SK-N-SH (cell line): ENCODE results near the gene OBP2A. TPM values are rescaled to one million over a fixed set of nuclear protein-coding genes. Genes with fewer than 3 reads are reported as not detected.

Source experiments
- CTCF ChIA-PET: fragments of 300-600, 350-600 bp; formaldehyde crosslinking; extraction: SDS; loops from one replicate; lab custom pipeline; 2021; lab: Yijun Ruan, JAX
- POLR2A ChIA-PET: fragments of 350-600 bp; sonication (Branson Sonifier 250); formaldehyde crosslinking; extraction: SDS; loops from one replicate; lab custom pipeline; 2020; ENCODE audit warnings: antibody characterized with exemption, inconsistent platforms; lab: Yijun Ruan, JAX
- DNase-seq: peaks from one replicate; pipeline ENCODE4 v3.0.0; 2012
- H2AFZ ChIP-seq: fragments of 200-600 bp; sonication (generic); 2 replicates; pipeline ENCODE4 v1.8.1; 2016; ENCODE audit warnings: antibody characterized with exemption, mild to moderate bottlenecking, low read depth
- H3F3A ChIP-seq: fragments of 200-600 bp; sonication (generic); replicated peaks from 2 replicates; pipeline ENCODE3; 2016; ENCODE audit warnings: antibody characterized with exemption, mild to moderate bottlenecking; ENCODE audit not compliant: insufficient read depth
- H3K27ac ChIP-seq, 2 experiments: fragments of 200-500 bp in 1 of 2; fragments of 200-600 bp in 1 of 2; sonication (Bioruptor generic) in 1 of 2; sonication (generic), shearing (Covaris generic) in 1 of 2; 2 replicates each; pipeline versions ENCODE4 v1.5.1 to v1.6.1; 2014 to 2016; ENCODE audit warnings: low read depth in 2 of 2, inconsistent platforms in 1 of 2, low read length in 1 of 2, mild to moderate bottlenecking in 1 of 2, mixed read lengths in 1 of 2
- H3K27me3 ChIP-seq: fragments of 200-600 bp; sonication (generic), shearing (Covaris generic); 2 replicates; pipeline ENCODE4 v1.6.1; 2016; ENCODE audit warnings: mixed run types; ENCODE audit not compliant: insufficient read depth
- H3K36me3 ChIP-seq, 2 experiments: fragments of 200-500 bp in 1 of 2; fragments of 200-600 bp in 1 of 2; sonication (Bioruptor generic) in 1 of 2; sonication (generic) in 1 of 2; replicated peaks in 1 of 2; 2 replicates each; pipeline versions ENCODE3 to v1.5.1; 2014 to 2016; ENCODE audit warnings: low read length in 1 of 2, mild to moderate bottlenecking in 1 of 2; ENCODE audit not compliant: insufficient read depth in 2 of 2, control insufficient read depth in 1 of 2
- H3K4me1 ChIP-seq, 2 experiments: fragments of 200-500 bp in 1 of 2; fragments of 200-600 bp in 1 of 2; sonication (Bioruptor generic) in 1 of 2; sonication (generic), shearing (Covaris generic) in 1 of 2; 2 replicates each; pipeline versions ENCODE4 v1.5.1 to v1.6.1; 2014 to 2016; ENCODE audit warnings: low read depth in 1 of 2, low read length in 1 of 2, mixed run types in 1 of 2; ENCODE audit not compliant: insufficient read depth in 2 of 2, control insufficient read depth in 1 of 2
- H3K4me2 ChIP-seq: fragments of 200-600 bp; sonication (generic), shearing (Covaris generic); 2 replicates; pipeline ENCODE4 v1.6.1; 2017; ENCODE audit warnings: mixed run types
- H3K4me3 ChIP-seq, 2 experiments: fragments of 200-500 bp in 1 of 2; fragments of 200-600 bp in 1 of 2; sonication (Bioruptor generic) in 1 of 2; sonication (generic), shearing (Covaris generic) in 1 of 2; 2 replicates each; pipeline versions ENCODE4 v1.5.1 to v1.8.1; 2014 to 2016; ENCODE audit warnings: low read depth in 2 of 2, inconsistent platforms in 1 of 2, low read length in 1 of 2, mild to moderate bottlenecking in 1 of 2, mixed read lengths in 1 of 2, moderate library complexity in 1 of 2
- H3K79me2 ChIP-seq: fragments of 200-600 bp; sonication (generic); 2 replicates; pipeline ENCODE4 v1.8.1; 2017; ENCODE audit warnings: mild to moderate bottlenecking; ENCODE audit not compliant: insufficient read depth
- H3K9ac ChIP-seq: fragments of 200-600 bp; sonication (generic); 2 replicates; pipeline ENCODE4 v1.6.1; 2017; ENCODE audit warnings: mixed run types
- H3K9me2 ChIP-seq: fragments of 200-600 bp; sonication (generic); 2 replicates; pipeline ENCODE4 v1.6.1; 2017; ENCODE audit warnings: mixed run types
- H3K9me3 ChIP-seq: fragments of 200-600 bp; sonication (generic); 2 replicates; pipeline ENCODE4 v1.6.1; 2017; ENCODE audit warnings: mixed run types, mild to moderate bottlenecking, moderate library complexity
- H4K20me1 ChIP-seq: fragments of 200-600 bp; sonication (generic); 2 replicates; pipeline ENCODE4 v1.6.1; 2017; ENCODE audit warnings: mild to moderate bottlenecking, mixed run types; ENCODE audit not compliant: insufficient read depth
- CHD2 ChIP-seq: fragments of 150-350 bp; IDR thresholded peaks from 2 replicates; pipeline ENCODE4 v1.6.1; 2018; ENCODE audit warnings: low read length; ENCODE audit not compliant: partially characterized antibody
- ELF1 ChIP-seq: IDR thresholded peaks from 2 replicates; pipeline ENCODE4 v1.4.0; 2012
- EZH2phosphoT487 ChIP-seq: fragments of 200-600 bp; sonication (generic); IDR thresholded peaks from 2 replicates; pipeline ENCODE4 v1.6.1; 2017; ENCODE audit warnings: low read depth, mixed run types, mild to moderate bottlenecking, antibody characterized with exemption, moderate library complexity, borderline replicate concordance
- FOSL2 ChIP-seq: IDR thresholded peaks from 2 replicates; pipeline ENCODE4 v1.4.0; 2012; ENCODE audit warnings: low read depth, mild to moderate bottlenecking, moderate library complexity, borderline replicate concordance
- FOXM1 ChIP-seq: IDR thresholded peaks from 2 replicates; pipeline ENCODE4 v1.4.0; 2012; ENCODE audit warnings: low read depth, mild to moderate bottlenecking
- GABPA ChIP-seq: IDR thresholded peaks from 2 replicates; pipeline ENCODE4 v1.4.0; 2012; ENCODE audit warnings: low read depth, mild to moderate bottlenecking
- GATA2 ChIP-seq: sonication (generic); formaldehyde crosslinking; IDR thresholded peaks from 2 replicates; pipeline ENCODE4 v1.5.0; 2020; ENCODE audit warnings: mild to moderate bottlenecking, missing genetic modification reagents
- IRF3 ChIP-seq: fragments of 150-350 bp; IDR thresholded peaks from 2 replicates; pipeline ENCODE4 v1.6.1; 2016; ENCODE audit warnings: mild to moderate bottlenecking, low read depth, low read length
- MEF2A ChIP-seq: IDR thresholded peaks from 2 replicates; pipeline ENCODE4 v1.4.0; 2012; ENCODE audit warnings: low read depth, borderline replicate concordance
- MXI1 ChIP-seq: IDR thresholded peaks from 2 replicates; pipeline ENCODE4 v1.6.1; 2012; ENCODE audit warnings: mild to moderate bottlenecking, low read depth, low read length, improper control_type of control experiment
- NRF1 ChIP-seq: IDR thresholded peaks from 2 replicates; pipeline ENCODE4 v1.6.1; 2012; ENCODE audit warnings: low read depth, mild to moderate bottlenecking, low read length
- RAD21 ChIP-seq: IDR thresholded peaks from 2 replicates; pipeline ENCODE4 v1.6.1; 2012; ENCODE audit warnings: mild to moderate bottlenecking, low read length
- REST ChIP-seq: IDR thresholded peaks from 2 replicates; pipeline ENCODE4 v1.6.1; 2012; ENCODE audit warnings: mild to moderate bottlenecking, low read depth, low read length, moderate library complexity
- TEAD4 ChIP-seq: IDR thresholded peaks from 2 replicates; pipeline ENCODE4 v1.4.0; 2012; ENCODE audit warnings: mild to moderate bottlenecking, borderline replicate concordance; ENCODE audit not compliant: insufficient read depth
- USF2 ChIP-seq: fragments of 150-350 bp; IDR thresholded peaks from 2 replicates; pipeline ENCODE4 v1.6.1; 2017; ENCODE audit warnings: antibody characterized with exemption, low read length, low read depth, borderline replicate concordance
- WGBS: methylation state at CpG from one replicate; pipeline ENCODE4 v1.1.6; 2017; ENCODE audit warnings: low lambda C conversion rate; 5-methylcytosine and 5-hydroxymethylcytosine counted together
- polyA plus RNA-seq, 3 experiments: library from polyadenylated mRNA; depleted of rRNA; stranded (reverse); fragments of >200 nt; gene quantifications; 2 replicates each; pipeline ENCODE4 v1.2.3, GENCODE V29; 2012

The OBP2A gene
- polyA plus RNA-seq, 1 of the 3 experiments (the other 2 are of a cell fraction) = not detected

GRCh38 chr9:135574943-135575342 lies 29.0 kb downstream of the OBP2A start (continued):
- TF ChIP-seq MXI1 (no peak), GATA2 (CRISPR knock-in tag) (no peak)

- H3K79me2 ChIP-seq = no peaks in the 10 kb centered on the region
- H3K27ac ChIP-seq = no peak overlapping the region
- no peaks in the 10 kb centered on the region for H3K9me2 ChIP-seq
- no peaks in the 10 kb centered on the region for H3K27me3 ChIP-seq
- no peaks in the 10 kb centered on the region for H3F3A ChIP-seq
- no peaks in the 10 kb centered on the region for H3K9me3 ChIP-seq
- H3K9ac ChIP-seq = no peak overlapping the region
- H4K20me1 ChIP-seq = no peaks in the 10 kb centered on the region
- H3K4me3 ChIP-seq = no peak overlapping the region
- H3K36me3 ChIP-seq = no peaks in the 10 kb centered on the region
- CTCF ChIA-PET = interaction anchor here (1.0 to 1.4 kb wide), 2 partner anchors 27 to 72 kb away, joined by 3 read pairs; no protein-coding TSS in a partner anchor
- POLR2A ChIA-PET = no interaction called here
- TF ChIP-seq FOSL2 (no peak), RAD21 (no peak), REST (no peak), FOXM1 (no peak), NRF1 (no peak)
- no peak overlapping the region for H2AFZ ChIP-seq
- 32% methylated on average over 13 of the region's 22 CpGs for WGBS
- H3K4me1 ChIP-seq = no peaks in the 10 kb centered on the region
- no peak overlapping the region for H3K4me2 ChIP-seq
- no peak for DNase-seq
Measured at GRCh38 chr9:135575995-135576631, 30.2 kb downstream of the OBP2A start.

GRCh38 chr9:135577256-135577655 lies 31.3 kb downstream of the OBP2A start:
- H3K9me2 ChIP-seq = no peaks in the 10 kb centered on the region
- no peaks in the 10 kb centered on the region for H3K9me3 ChIP-seq
- no peaks in the 10 kb centered on the region for H4K20me1 ChIP-seq
- H3K27me3 ChIP-seq = no peaks in the 10 kb centered on the region
- no peak overlapping the region for H3K4me2 ChIP-seq
- H3K4me3 ChIP-seq = no peak overlapping the region
- no peak overlapping the region for H3K9ac ChIP-seq
- no peaks in the 10 kb centered on the region for H3K4me1 ChIP-seq
- H3K36me3 ChIP-seq = no peaks in the 10 kb centered on the region
- POLR2A ChIA-PET = no interaction called here
- H2AFZ ChIP-seq = no peak overlapping the region
- H3K27ac ChIP-seq = no peak overlapping the region
- H3F3A ChIP-seq = no peaks in the 10 kb centered on the region
- WGBS = 26% methylated on average over 8 of the region's 10 CpGs
- no peaks in the 10 kb centered on the region for H3K79me2 ChIP-seq
- CTCF ChIA-PET = interaction anchor here (1.4 kb wide), 1 partner anchor 26 kb away, joined by 3 read pairs; no protein-coding TSS in a partner anchor
- DNase-seq = no peak
- TF ChIP-seq REST (no peak), IRF3 (no peak), GABPA (no peak), MEF2A (no peak), EZH2phosphoT487 (no peak), CHD2 (no peak), GATA2 (CRISPR knock-in tag) (no peak), ELF1 (no peak), RAD21 (no peak), TEAD4 (no peak), USF2 (no peak)
